Jurkat, Clone E6-1 (cell line): ENCODE measurements around the gene SNX21.
A peak's percentile ranks its signal among the peaks of the same experiment; 100 is the strongest.
"Not testable (repeated sequence)": the region's sequence is repeated elsewhere in the genome, so short reads cannot be mapped to it uniquely, and the experiment has no call there.

ENCODE experiments used
- DNase-seq: peaks from one replicate; pipeline ENCODE4 v3.0.0-alpha.2; 2011; ENCODE audit warnings: low read depth, low spot score
- H3K4me3 ChIP-seq: 2 replicates; pipeline ENCODE4 v1.5.1; 2011; ENCODE audit warnings: mild to moderate bottlenecking, low read length, control low read depth, moderate library complexity

SNX21 gene

GRCh38 chr20:45819466-45819865 is 14.1 kb upstream of the SNX21 start:
- H3K4me3 ChIP-seq, result no peak overlapping the region
- DNase-seq, result no peak

GRCh38 chr20:45821947-45822346 is 11.7 kb upstream of the SNX21 start:
- no peak overlapping the region for H3K4me3 ChIP-seq
- DNase-seq, result no peak

GRCh38 chr20:45822857-45823256 is 10.7 kb upstream of the SNX21 start:
- no peak for DNase-seq

GRCh38 chr20:45823949-45824835 is 9.4 kb upstream of the SNX21 start:
- H3K4me3 ChIP-seq, result peak overlapping the region; percentile 9; the same call in 1 of the 2 replicates
- DNase-seq, result peak; percentile 41

More at GRCh38 chr20:45822857-45823256, 10.7 kb upstream of the SNX21 start:
- H3K4me3 ChIP-seq, result no peak overlapping the region

- no peak overlapping the region for H3K4me3 ChIP-seq
- no peak for DNase-seq
These were observed 7.1 kb upstream of the SNX21 start for GRCh38 chr20:45826381-45827019.

- no peak within 1 kb of the TSS for H3K4me3 ChIP-seq
- DNase-seq, result no peak
These were observed 6.5 kb upstream of the SNX21 start, which contains the start of gene TNNC2 for GRCh38 chr20:45827030-45827652. TSS of gene TNNC2 (minus strand) at chr20:45827312. CDS start at chr20:45827248, 64 bp downstream.

- no peak for DNase-seq
- H3K4me3 ChIP-seq, result no peak overlapping the region
These were observed 5.9 kb upstream of the SNX21 start for GRCh38 chr20:45827712-45828111.

- H3K4me3 ChIP-seq, result no peak overlapping the region
- DNase-seq, result no peak
These were observed 5.0 kb upstream of the SNX21 start for GRCh38 chr20:45828589-45828988.

- DNase-seq, H3K4me3 ChIP-seq: not testable (repeated sequence)
These were observed 3.9 kb upstream of the SNX21 start for GRCh38 chr20:45829673-45830106.

GRCh38 chr20:45832619-45833018 is 980 bp upstream of the SNX21 start:
- no peak overlapping the region for H3K4me3 ChIP-seq
- DNase-seq, result no peak

GRCh38 chr20:45833883-45834796 is 541 bp downstream of the SNX21 start:
- no peak for DNase-seq
- H3K4me3 ChIP-seq, result peak overlapping the region; percentile 48

- H3K4me3 ChIP-seq, result no peak overlapping the region
- no peak for DNase-seq
These were observed 1.2 kb downstream of the SNX21 start for GRCh38 chr20:45834797-45835161.

- DNase-seq, result no peak
- no peak overlapping the region for H3K4me3 ChIP-seq
These were observed 1.7 kb downstream of the SNX21 start for GRCh38 chr20:45835329-45835765.

GRCh38 chr20:45835825-45836224 is 2.2 kb downstream of the SNX21 start:
- no peak for DNase-seq
- H3K4me3 ChIP-seq, result no peak overlapping the region

GRCh38 chr20:45836841-45837240 is 3.2 kb downstream of the SNX21 start:
- no peak for DNase-seq
- no peak overlapping the region for H3K4me3 ChIP-seq

- no peak for DNase-seq
- H3K4me3 ChIP-seq, result no peak overlapping the region
These were observed 7.2 kb downstream of the SNX21 start for GRCh38 chr20:45840700-45841198.

- no peak overlapping the region for H3K4me3 ChIP-seq
These were observed 8.0 kb downstream of the SNX21 start for GRCh38 chr20:45841407-45842129.

GRCh38 chr20:45842169-45842812 is 8.7 kb downstream of the SNX21 start:
- no peak overlapping the region for H3K4me3 ChIP-seq
- DNase-seq, result no peak

More at GRCh38 chr20:45841407-45842129, 8.0 kb downstream of the SNX21 start:
- DNase-seq, result no peak
